GM19099 (cell line): ENCODE data around the gene ADGB.

Source experiments
- POLR2A ChIP-seq: IDR thresholded peaks from 3 replicates; pipeline ENCODE4 v1.6.1; 2011; ENCODE audit warnings: low read depth; ENCODE audit not compliant: insufficient read length; ENCODE audit errors: extremely low read depth

The ADGB gene

GRCh38 chr6:146829792-146830565, 231.2 kb downstream of the ADGB start:
- no peak for TF ChIP-seq POLR2A

GRCh38 chr6:146833157-146833556, 234.4 kb downstream of the ADGB start:
- no peak for TF ChIP-seq POLR2A

GRCh38 chr6:146840216-146840615, 241.4 kb downstream of the ADGB start:
- no peak for TF ChIP-seq POLR2A

DNA sequence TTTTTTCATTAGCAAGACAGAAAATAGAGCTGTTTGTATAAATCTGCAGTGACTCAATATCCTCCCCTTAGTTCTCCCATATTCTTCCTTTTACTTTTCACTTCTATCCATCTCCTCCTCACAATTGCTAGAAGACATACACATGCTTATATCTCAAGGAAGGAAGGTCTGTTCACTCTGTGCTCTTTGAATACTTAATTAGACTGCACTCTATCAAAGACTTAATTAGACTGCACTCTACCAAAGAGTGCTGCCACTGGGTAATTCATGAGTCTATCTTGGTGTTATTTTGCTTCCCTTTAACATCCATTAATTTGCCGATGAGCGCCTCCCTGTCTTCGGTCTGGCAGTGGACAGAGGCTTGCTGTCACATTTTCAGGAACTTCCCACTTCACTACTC, 241.9 kb downstream of the ADGB start:
- no peak for TF ChIP-seq POLR2A

DNA sequence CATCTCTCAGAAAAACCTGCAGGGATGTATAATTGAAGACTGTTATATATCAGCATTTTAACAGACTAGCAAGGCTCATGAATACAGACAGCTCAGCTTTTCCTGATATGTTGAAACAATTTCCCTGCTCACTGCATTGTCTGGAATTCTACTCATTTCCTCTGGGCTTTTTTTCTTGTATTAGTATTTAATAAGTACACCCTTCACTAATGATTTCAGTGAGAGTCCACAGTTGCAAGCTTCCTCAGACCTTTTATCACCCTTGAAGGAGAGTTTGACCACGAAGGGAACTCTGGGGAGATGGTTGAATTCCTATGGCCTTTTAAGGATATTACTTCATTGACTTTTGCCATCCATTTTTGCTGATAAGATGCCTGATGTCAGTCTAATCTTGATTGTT, 248.7 kb downstream of the ADGB start:
- TF ChIP-seq POLR2A: no peak

GRCh38 chr6:146850238-146850896, 251.6 kb downstream of the ADGB start:
- TF ChIP-seq POLR2A: no peak

GRCh38 chr6:146850981-146851380, 252.2 kb downstream of the ADGB start:
- TF ChIP-seq POLR2A: no peak

DNA sequence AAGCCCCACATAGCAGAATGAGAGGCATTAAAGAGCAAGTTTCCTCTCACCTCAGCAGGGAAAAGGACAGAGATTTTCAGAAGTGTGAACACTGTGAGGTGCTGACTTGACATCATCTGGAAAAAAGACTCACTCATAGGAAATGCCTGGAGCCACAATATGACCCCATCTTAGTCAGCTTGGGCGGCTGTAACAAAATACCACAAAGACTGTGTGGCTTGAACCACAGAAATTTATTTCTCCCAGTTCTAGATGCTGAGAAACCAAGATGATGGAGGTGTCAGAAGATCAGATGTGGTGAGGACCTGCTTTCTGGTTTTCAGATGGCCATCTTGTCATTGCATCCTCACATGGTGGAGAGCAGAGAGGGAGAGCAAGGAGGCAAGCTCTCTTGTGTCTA, 253.1 kb downstream of the ADGB start:
- no peak for TF ChIP-seq POLR2A

- no peak for TF ChIP-seq POLR2A
These were observed 257.1 kb downstream of the ADGB start for GRCh38 chr6:146855889-146856288.

DNA sequence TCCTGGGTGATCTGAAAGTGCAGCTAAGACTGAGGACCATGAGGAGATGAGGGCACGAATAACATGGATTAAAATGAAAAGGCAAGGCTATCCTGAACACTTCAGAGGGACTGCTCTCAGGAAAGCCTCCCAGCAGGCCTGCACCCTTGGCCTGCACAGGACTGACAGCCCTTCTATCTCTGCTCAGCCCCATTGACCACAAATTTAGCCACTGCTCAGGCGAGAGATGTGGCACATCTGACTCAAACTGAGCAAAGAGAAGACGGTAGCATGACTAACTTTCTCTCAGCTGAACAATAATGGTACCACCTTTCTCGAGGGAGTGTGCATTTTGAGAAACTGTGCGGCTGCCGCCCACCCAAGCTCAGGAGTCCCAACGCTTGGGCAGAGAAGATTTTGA, 257.5 kb downstream of the ADGB start:
- no peak for TF ChIP-seq POLR2A

DNA sequence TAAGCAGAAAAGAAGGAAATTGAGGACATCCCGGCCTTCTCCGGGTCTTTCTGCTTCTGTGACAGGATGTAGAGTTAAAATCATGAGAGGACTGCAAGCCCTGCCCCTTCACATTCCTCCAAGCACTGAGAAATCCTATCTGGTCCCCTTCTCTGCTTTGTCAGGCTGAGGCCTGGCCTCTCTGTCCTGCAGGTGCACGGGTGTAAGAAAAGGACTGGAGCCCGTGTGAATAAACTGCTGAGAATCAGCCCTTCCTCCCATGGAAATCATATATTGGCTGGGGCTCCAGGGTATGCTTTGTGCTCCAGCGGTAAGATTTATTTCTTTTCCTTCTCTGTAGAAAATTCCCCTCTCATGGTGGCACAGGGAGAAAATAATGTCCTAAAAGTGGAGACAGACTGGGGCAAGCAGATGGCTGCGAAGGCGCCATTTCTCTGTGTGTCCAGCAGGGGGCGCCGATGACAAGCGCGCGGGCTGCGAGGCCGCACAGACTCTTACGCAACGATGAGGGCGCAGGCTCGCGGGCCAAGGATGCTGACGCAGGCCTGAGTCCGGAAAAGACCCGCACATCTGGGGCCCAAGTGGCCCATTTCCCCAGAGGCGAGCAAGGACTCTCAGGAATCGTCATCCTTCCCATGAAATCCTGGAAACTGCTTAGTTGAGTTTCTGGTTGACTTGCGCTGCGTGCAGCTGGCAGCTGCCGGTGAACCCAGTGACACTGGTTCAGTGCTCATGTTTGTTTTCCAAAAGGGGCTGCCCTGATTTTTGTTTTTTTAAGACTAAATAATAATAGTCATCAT, 258.6 kb downstream of the ADGB start:
- no peak for TF ChIP-seq POLR2A

GRCh38 chr6:146857980-146858347, 259.2 kb downstream of the ADGB start:
- no peak for TF ChIP-seq POLR2A

- TF ChIP-seq POLR2A: no peak
These were observed 260.4 kb downstream of the ADGB start for GRCh38 chr6:146859206-146859605.

GRCh38 chr6:146859795-146860495, 261.2 kb downstream of the ADGB start:
- TF ChIP-seq POLR2A: no peak

DNA sequence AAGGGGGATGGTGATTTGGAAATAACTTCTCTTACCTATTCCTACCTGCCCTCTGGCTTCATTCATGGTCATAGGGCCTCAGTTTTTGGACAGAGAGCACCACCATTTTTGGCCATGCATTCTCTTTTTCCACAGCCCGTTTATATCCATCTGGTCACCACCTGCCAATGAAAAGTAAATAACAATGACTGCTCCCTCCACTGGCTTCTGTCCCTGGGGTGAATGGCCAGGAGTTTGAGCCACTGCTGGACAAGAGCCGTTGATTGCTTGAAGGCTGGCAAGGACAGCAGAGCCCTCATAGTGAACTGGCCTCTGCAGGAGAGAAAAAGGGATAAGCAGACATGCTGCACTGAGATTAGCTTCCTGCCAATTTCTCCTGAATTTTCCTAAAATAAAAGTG, 261.8 kb downstream of the ADGB start:
- TF ChIP-seq POLR2A: no peak
